Mononuclear cell (primary cell): Measurements from ENCODE around the gene GULP1. TPM values are rescaled to one million over a fixed set of nuclear protein-coding genes. Genes with fewer than 3 reads are reported as not detected.

ENCODE experiments used
- H3K27me3 ChIP-seq: 2 replicates; pipeline ENCODE4 v1.6.0; 2011; ENCODE audit warnings: low read length, control low read depth; ENCODE audit not compliant: insufficient read depth
- H3K4me1 ChIP-seq: 2 replicates; pipeline ENCODE4 v1.5.1; 2011; ENCODE audit warnings: mild to moderate bottlenecking, low read length, control low read depth; ENCODE audit not compliant: insufficient read depth
- H3K4me3 ChIP-seq: 2 replicates; pipeline ENCODE4 v1.5.1; 2011; ENCODE audit warnings: mild to moderate bottlenecking, low read length, moderate library complexity
- H3K9me3 ChIP-seq: 2 replicates; pipeline ENCODE4 v1.5.1; 2011; ENCODE audit warnings: low read depth, mild to moderate bottlenecking, control low read depth, low read length
- total RNA-seq: library from RNA; depleted of rRNA; stranded (reverse); fragments of >200 nt; gene quantifications from one replicate; pipeline ENCODE4 v1.2.3, GENCODE V29; 2012

GULP1 gene
- total RNA-seq, 1 donor, result under 0.01 TPM

DNA sequence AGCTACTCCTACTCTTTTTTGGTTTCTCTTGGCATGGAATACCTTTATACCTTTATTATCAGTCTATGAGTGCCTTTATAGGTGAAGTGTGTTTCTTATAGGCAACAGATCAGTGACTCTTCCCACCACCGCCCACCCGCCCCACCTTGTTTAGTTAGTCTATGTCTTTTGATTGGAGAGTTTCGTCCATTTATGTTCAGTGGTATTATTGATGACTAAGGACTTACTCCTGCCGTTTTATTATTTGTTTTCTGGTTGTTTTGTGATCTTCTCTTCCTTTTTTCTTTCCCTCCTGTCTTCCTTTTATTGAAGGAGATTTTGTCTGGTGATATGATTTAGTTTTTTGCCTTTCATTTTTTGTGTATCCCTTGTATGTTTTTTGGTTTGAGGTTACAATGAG is 179.5 kb downstream of the GULP1 start:
- Histone ChIP-seq H3K27me3 (no peaks in the 10 kb centered on the region), H3K4me1 (no peaks in the 10 kb centered on the region), H3K9me3 (no peaks in the 10 kb centered on the region), H3K4me3 (no peak overlapping the region)

DNA sequence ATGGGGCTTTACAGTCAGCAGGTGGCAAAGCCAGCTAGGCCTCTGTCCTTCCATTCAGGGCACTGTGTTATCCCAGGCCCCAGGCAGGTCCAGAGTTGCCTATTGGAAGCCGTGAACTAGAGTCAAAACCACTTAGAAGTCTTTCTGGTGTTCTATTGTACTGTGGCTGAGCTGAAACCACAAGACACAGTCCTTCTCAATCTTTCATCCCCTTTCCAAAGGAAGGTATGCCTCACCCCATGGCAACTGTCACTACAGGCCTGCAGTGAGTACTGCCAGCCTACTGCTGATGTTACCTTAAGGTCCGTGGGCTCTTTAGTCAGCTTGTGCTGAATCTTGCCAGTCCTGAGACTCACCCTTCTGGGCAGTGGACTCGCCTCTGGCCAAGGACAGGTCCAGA is 181.6 kb downstream of the GULP1 start:
- Histone ChIP-seq H3K27me3 (no peaks in the 10 kb centered on the region), H3K4me1 (no peaks in the 10 kb centered on the region), H3K4me3 (no peak overlapping the region), H3K9me3 (no peaks in the 10 kb centered on the region)

GRCh38 chr2:188474316-188474715 is 182.6 kb downstream of the GULP1 start:
- no peaks in the 10 kb centered on the region for H3K9me3 ChIP-seq
- H3K4me3 ChIP-seq, result no peak overlapping the region

GRCh38 chr2:188475945-188476344 is 184.3 kb downstream of the GULP1 start:
- H3K27me3 ChIP-seq, result no peaks in the 10 kb centered on the region
- H3K4me1 ChIP-seq, result no peaks in the 10 kb centered on the region
- H3K9me3 ChIP-seq, result no peaks in the 10 kb centered on the region
- H3K4me3 ChIP-seq, result no peak overlapping the region

More at GRCh38 chr2:188474316-188474715, 182.6 kb downstream of the GULP1 start:
- Histone ChIP-seq H3K27me3 (no peaks in the 10 kb centered on the region), H3K4me1 (no peaks in the 10 kb centered on the region)

- Histone ChIP-seq H3K27me3 (no peaks in the 10 kb centered on the region), H3K9me3 (no peaks in the 10 kb centered on the region), H3K4me1 (no peaks in the 10 kb centered on the region), H3K4me3 (no peak overlapping the region)
Observed at GRCh38 chr2:188477564-188478103, 186.0 kb downstream of the GULP1 start.

DNA sequence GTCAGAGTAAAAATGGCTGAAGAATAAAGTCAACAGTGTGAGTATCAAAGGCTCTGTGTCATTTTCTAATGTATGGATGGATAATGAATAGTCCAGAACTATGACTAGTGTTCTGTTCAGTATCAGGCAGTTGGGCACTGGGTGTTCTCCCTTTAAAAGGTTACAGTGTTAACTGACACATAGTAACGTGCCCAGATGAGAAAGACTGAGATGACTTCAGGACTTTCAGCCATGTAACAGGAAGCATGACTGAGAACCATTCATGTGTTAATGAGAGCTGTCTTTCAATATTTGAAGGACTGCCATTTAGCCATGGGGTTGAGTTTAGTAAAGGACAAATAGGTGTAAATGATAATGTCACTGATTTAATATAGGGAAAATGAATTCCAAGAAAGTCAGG is 187.1 kb downstream of the GULP1 start:
- no peaks in the 10 kb centered on the region for H3K4me1 ChIP-seq
- no peaks in the 10 kb centered on the region for H3K27me3 ChIP-seq
- H3K9me3 ChIP-seq, result no peaks in the 10 kb centered on the region
- no peak overlapping the region for H3K4me3 ChIP-seq

- Histone ChIP-seq H3K4me1 (no peaks in the 10 kb centered on the region), H3K27me3 (no peaks in the 10 kb centered on the region), H3K9me3 (no peaks in the 10 kb centered on the region), H3K4me3 (no peak overlapping the region)
Observed at GRCh38 chr2:188481474-188481873, 189.8 kb downstream of the GULP1 start.

- Histone ChIP-seq H3K9me3 (no peaks in the 10 kb centered on the region), H3K27me3 (no peaks in the 10 kb centered on the region), H3K4me3 (no peak overlapping the region), H3K4me1 (no peaks in the 10 kb centered on the region)
Observed at GRCh38 chr2:188485496-188485895, 193.8 kb downstream of the GULP1 start.

- H3K27me3 ChIP-seq, result no peaks in the 10 kb centered on the region
- H3K4me3 ChIP-seq, result no peak overlapping the region
- H3K9me3 ChIP-seq, result no peaks in the 10 kb centered on the region
- no peaks in the 10 kb centered on the region for H3K4me1 ChIP-seq
Observed at GRCh38 chr2:188492751-188493150, 201.1 kb downstream of the GULP1 start.

DNA sequence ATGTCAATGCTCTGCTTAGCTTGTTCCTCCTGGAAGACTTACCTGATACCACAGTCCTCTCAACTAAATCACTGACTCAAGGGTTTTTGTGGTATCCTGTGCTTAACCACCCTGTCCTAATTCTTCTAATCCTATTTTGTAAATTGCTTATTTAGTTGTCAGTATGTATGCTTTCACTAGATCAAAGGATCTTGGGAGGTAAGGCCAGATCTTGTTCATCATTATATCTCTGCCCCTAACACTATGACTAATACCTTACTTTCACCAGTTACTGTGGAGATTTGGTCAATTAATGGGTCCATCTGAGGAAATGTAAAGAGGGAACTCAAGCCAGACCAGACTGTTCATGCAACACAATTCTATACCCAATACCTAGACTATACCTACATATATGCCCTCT is 203.2 kb downstream of the GULP1 start:
- no peaks in the 10 kb centered on the region for H3K4me1 ChIP-seq
- H3K4me3 ChIP-seq, result no peak overlapping the region
- H3K9me3 ChIP-seq, result no peaks in the 10 kb centered on the region

DNA sequence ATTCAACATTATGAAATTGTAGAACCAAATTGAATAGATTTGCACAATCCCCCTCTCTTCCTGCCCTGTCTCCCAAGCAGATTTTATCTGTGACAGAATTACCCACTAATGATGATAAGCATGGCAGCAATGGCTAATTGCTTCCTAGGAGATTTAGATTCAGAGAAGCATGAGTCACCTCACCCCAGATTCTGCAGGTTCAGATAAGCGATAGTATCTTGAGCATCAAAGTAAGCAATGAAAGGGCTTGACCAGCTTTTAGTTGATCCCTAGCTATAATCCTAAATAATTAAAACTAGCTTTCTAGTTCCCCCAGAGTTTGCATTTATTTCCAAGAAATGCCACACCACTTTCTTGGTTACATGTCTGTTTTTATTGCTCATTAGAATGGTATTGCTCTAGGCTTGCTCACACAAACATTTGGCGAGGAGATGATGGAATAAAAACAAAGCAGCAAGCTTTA is 204.3 kb downstream of the GULP1 start:
- Histone ChIP-seq H3K4me3 (no peak overlapping the region), H3K9me3 (no peaks in the 10 kb centered on the region), H3K27me3 (no peaks in the 10 kb centered on the region), H3K4me1 (no peaks in the 10 kb centered on the region)

More for the DNA sequence above, 203.2 kb downstream of the GULP1 start:
- H3K27me3 ChIP-seq, result no peaks in the 10 kb centered on the region

DNA sequence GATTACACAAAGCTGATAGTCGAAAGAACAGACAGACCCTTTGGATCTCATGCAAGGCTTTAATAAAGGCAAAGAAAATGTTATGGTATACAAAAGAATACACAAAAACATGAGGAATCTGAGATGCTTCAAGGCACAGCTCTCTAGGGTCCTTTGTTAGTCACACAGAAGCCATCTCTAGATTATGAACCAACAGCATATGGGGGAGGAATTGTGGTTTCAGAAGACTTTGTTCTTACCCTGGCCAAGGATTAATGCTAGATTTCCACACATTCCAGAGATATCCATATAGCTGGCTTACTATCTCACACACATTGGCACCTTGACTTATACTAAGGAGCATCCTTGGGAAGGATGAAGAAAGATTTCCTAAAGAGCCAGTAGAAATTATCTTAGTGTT is 206.1 kb downstream of the GULP1 start:
- no peaks in the 10 kb centered on the region for H3K4me1 ChIP-seq
- H3K9me3 ChIP-seq, result no peaks in the 10 kb centered on the region
- no peaks in the 10 kb centered on the region for H3K27me3 ChIP-seq
- no peak overlapping the region for H3K4me3 ChIP-seq

GRCh38 chr2:188503975-188504374 is 212.3 kb downstream of the GULP1 start:
- Histone ChIP-seq H3K4me3 (no peak overlapping the region), H3K9me3 (no peaks in the 10 kb centered on the region), H3K4me1 (no peaks in the 10 kb centered on the region), H3K27me3 (no peaks in the 10 kb centered on the region)

- H3K4me1 ChIP-seq, result no peaks in the 10 kb centered on the region
- no peak overlapping the region for H3K4me3 ChIP-seq
- H3K9me3 ChIP-seq, result no peaks in the 10 kb centered on the region
- H3K27me3 ChIP-seq, result no peaks in the 10 kb centered on the region
Observed at GRCh38 chr2:188506843-188507242, 215.2 kb downstream of the GULP1 start.

GRCh38 chr2:188511346-188511745 is 219.7 kb downstream of the GULP1 start:
- Histone ChIP-seq H3K4me3 (no peak overlapping the region), H3K9me3 (no peaks in the 10 kb centered on the region), H3K27me3 (no peaks in the 10 kb centered on the region), H3K4me1 (no peaks in the 10 kb centered on the region)

- H3K9me3 ChIP-seq, result no peaks in the 10 kb centered on the region
- H3K4me1 ChIP-seq, result no peaks in the 10 kb centered on the region
- H3K27me3 ChIP-seq, result no peaks in the 10 kb centered on the region
- H3K4me3 ChIP-seq, result no peak overlapping the region
Observed at GRCh38 chr2:188512456-188512855, 220.8 kb downstream of the GULP1 start.
